HG03342 (cell line): ENCODE results near the gene NEK8.
A peak's percentile ranks its signal among the peaks of the same experiment; 100 is the strongest.

Source experiments
- ATAC-seq: cut with Tn5 transposase; IDR thresholded peaks from one replicate; pipeline ENCODE4 v1.9.1; 2021; ENCODE audit warnings: mild to moderate bottlenecking, moderate library complexity; ENCODE audit not compliant: unreplicated experiment

Gene NEK8

DNA sequence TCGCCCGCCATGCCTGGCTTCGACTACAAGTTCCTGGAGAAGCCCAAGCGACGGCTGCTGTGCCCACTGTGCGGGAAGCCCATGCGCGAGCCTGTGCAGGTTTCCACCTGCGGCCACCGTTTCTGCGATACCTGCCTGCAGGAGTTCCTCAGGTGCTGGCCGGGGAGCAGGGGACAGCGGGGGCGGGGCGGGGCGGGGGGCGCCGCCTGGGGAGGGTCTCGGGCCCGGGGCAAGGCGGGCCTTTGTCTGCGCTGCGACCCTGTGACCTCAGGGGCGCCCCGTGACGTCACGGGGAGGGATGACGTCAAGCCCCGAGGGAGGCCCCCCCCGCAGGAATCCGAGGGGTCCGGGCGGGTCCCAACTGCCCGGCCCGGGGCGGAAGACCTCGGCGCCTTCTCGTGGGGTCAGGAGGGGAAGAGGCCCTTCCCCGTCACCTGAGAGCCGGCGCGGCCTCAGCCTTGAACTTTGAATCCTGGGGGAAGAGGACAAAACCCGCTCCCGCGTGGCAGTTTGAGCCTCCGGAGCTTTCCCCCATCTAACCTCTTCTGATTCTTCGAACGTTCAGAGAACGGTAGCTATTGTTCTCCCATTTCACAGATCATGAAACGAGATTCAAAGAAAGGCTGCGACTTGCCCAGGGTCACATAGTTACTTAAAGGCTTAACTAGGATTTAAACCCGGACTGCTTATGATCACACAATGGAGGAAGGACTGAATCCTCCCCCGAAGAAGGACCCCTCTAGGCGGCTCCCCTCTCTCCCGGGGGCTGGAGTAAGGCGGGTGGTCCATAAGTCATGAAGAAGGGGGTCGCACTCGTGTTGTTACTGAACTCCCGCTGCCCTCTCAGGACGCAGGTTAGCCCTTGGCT, 15.8 kb downstream of the NEK8 start:
- peak; percentile 29 for ATAC-seq

DNA sequence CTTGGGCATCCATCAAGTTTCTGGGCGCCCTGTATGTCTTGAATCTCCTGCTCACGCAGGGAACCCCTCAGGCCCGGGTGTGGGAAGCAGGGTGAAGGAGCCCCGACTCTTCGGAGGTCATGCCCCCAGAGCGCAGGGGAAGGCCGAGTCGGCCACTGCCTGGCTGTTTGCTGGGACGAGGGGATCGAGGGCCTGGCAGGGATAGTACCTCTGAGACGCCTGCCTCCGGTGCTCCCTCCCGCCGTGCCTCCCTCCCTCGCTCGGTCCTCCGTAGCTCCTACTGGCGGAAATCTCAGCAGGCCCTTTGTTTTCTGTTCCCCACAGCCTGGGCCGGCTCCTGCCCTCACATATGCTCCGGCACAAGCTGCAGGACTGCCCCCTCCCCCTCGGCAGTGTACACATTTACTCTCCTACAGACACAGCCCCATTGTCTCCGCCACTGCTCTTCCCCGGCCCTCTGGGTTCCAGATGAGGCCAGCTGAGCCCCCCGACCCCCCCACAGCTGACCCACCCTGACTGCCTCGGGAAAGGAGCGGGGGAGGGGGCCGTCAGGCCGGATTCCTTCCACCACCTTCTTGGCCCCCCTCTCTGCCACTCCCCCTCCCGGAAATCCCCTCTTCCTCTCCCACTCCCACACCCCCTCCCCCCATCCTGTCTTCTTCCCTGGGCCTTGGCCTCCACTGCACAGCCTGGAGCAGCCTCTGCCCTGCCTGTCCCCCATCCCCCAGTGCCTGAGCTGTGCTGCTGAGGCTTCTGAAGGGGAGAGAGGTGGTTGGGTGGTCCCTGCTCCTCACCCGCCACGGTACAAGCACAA, 16.6 kb downstream of the NEK8 start:
- no peak for ATAC-seq

DNA sequence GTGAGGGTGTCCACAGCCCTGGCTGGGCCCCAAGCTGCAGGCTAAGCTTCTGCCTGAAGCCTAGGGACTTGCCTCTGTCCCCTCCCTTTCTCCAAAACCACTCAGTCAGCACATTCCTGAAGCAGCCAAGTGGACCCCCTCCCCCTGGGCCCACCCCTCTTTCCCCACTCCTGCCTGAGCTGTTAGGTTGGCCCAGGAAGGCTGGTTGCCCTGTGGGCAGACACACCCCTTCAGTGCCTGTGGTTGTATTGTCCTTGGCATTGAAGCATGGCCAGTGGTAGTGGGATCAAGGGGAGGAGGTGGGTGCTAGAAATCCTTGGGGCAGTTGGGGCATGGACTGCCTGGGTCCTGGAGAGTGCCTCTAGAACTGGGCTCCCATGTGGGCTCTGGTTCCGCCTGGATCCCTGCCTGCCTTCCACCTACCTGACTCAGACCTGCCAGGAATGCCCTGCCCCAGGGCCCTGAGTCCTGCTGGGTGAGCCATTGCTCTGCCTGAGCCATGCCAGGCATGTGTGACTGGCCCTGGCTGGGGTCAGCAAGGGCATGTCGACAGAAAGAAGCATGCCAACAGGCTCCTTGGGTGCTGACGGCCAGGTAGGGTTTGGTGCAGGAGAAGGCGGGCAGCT, 17.3 kb downstream of the NEK8 start:
- ATAC-seq, result no peak

DNA sequence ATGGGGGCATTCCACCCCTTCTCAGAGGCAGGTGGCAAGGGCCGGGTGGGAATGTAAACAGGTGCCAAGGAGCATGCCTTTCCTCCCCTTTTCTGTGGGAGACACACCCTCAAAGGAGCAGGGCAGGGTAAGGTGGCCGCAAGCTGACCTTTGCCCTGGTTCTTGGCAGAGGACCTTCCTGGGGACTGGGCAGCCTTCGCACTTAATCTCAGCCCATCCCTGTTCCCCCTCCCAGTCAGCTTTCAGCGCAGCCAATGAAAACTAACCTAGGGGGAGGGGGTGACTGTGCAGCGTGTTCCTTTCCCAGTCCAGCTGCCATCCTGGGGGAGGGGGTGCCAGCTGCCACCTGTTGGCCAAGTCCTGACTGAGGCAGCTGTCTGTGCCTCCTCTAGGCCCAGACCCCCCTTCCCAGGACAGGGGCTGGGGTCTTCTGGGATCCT, 18.0 kb downstream of the NEK8 start:
- ATAC-seq, result no peak

DNA sequence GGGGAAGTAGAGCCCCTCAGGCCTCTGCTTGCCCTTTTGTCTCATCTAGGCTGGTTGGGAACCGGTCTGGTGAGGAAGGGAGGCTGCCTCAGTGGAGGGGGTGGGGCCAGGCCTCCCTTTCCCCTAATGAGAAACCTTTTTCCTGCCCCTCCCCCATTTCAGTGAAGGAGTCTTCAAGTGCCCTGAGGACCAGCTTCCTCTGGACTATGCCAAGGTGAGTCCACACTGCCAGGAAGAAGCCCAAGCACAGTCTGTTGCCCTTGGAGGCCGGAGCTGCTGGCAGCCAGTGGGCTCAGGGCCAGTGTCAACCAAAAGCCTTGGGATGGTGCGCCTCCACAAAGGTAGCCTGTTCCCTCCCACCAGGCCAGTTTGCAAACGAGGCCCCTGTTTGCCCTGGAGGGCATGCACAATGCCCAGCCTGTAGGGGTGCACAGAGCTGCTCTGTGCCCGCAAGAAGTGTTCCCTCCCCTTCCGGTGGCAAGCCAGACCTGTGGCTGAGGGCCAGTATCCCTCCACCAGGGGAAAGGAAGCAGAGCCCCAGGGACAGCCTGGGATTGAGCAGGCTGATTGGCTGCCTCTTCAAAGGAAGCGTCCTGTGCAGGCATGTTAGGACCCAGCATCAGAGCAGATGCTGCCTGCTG, 18.6 kb downstream of the NEK8 start:
- ATAC-seq, result no peak

DNA sequence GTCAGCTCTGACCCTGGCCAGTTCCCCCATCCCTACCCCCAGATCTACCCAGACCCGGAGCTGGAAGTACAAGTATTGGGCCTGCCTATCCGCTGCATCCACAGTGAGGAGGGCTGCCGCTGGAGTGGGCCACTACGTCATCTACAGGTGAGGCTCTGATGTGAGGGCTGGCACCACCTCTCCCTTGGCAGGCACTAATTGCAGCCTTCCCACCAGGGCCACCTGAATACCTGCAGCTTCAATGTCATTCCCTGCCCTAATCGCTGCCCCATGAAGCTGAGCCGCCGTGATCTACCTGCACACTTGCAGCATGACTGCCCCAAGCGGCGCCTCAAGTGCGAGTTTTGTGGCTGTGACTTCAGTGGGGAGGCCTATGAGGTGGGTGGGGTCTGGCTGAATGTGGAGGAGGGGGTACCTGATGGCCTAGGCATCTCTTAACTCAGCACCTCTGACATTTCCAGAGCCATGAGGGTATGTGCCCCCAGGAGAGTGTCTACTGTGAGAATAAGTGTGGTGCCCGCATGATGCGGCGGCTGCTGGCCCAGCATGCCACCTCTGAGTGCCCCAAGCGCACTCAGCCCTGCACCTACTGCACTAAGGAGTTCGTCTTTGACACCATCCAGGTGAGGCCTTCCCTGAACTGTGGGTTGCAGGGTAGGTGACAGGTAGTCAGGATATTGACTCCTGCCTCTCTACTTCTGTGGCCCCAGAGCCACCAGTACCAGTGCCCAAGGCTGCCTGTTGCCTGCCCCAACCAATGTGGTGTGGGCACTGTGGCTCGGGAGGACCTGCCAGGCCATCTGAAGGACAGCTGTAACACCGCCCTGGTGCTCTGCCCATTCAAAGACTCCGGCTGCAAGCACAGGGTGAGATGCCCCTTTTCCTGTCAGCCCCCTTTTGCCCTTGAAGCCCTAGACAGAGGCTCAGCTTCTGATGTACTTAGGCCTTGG, 19.5 kb downstream of the NEK8 start:
- no peak for ATAC-seq

DNA sequence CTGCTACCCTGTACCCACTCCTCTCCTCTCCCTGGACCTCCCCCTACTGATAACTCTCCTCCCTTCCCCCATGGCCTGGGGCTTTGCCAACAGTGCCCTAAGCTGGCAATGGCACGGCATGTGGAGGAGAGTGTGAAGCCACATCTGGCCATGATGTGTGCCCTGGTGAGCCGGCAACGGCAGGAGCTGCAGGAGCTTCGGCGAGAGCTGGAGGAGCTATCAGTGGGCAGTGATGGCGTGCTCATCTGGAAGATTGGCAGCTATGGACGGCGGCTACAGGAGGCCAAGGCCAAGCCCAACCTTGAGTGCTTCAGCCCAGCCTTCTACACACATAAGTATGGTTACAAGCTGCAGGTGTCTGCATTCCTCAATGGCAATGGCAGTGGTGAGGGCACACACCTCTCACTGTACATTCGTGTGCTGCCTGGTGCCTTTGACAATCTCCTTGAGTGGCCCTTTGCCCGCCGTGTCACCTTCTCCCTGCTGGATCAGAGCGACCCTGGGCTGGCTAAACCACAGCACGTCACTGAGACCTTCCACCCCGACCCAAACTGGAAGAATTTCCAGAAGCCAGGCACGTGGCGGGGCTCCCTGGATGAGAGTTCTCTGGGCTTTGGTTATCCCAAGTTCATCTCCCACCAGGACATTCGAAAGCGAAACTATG, 20.4 kb downstream of the NEK8 start:
- no peak for ATAC-seq

DNA sequence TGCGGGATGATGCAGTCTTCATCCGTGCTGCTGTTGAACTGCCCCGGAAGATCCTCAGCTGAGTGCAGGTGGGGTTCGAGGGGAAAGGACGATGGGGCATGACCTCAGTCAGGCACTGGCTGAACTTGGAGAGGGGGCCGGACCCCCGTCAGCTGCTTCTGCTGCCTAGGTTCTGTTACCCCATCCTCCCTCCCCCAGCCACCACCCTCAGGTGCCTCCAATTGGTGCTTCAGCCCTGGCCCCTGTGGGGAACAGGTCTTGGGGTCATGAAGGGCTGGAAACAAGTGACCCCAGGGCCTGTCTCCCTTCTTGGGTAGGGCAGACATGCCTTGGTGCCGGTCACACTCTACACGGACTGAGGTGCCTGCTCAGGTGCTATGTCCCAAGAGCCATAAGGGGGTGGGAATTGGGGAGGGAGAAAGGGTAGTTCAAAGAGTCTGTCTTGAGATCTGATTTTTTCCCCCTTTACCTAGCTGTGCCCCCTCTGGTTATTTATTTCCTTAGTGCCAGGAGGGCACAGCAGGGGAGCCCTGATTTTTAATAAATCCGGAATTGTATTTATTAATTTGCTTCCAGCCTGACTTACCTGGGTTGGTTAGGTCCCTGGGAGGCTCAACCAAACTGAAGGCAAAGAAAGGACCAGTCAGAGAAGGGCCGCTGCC, 21.1 kb downstream of the NEK8 start:
- ATAC-seq, result no peak

DNA sequence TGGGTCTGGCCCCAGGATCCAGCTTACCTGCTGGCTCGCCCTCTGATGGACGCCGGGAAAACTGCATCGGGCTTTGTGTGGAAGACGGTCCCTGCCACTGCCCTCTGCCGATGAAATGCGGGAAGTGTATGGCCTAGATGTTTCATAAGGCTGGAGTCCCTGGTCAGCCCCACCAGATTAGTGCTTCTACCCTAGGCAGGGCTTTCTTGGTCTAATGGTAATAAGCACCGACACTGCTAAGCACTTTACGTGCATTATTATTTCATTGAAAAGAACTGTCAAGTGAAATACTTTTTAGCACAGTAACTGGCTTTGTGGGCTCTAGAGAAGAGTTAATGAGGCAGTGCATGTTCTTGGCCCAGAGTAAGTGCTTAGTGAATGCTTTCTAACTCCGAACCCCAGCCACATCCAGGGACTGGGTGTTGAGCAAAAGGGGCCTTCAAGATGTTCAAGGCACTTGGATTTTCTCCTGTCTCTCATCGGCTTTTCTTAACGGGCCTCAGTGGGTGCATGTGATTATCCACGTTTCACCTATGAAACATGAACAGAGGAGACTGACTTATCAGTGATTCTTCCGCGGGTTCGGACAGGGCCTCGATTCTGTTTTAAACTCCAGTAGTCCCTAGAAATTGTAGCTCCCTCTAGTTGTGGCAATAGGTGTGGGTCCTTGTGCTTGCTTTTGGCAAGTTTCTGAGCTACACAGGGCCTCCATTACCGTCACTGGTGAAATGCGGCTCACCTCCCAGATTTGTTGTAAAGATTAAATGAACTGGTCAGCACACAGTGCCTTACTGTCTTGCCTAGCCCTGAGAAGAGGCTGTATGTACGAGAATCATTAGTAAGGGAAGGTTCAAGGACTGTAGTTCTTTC, 21.8 kb downstream of the NEK8 start:
- ATAC-seq, result peak; percentile 66

DNA sequence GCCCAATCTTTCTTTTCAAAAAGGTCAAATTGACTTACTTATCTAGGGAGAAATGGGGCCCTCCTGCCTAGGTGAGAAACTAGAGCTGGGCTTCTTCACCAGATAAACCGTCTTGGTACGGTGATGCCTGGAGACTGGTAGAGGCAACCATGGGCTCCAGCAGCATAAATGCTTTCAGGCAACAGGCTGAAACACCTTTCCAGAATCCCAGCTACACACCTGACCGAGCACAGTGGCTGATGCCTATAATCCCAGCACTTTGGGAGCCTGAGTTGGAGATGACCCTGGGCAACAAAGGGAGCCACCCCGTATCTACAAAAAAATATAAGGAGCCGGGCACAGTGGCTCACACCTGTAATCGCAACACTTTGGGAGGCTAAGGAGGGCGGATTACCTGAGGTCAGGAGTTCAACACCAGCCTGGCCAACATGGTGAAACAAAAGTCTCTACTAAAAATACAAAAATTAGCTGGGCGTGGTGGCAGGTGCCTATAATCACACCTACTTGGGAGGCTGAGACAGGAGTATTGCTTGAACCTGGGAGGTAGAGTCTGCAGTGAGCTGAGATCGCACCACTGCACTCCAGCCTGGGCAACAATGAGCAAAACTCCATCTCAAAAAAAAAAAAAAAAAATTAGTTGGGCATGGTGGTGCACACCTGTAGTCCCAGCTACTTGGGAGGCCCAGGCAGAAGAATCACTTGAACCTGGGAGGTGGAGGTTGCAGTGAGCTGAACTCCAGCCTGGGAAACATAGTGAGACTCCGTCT, 23.2 kb downstream of the NEK8 start:
- ATAC-seq, result no peak

DNA sequence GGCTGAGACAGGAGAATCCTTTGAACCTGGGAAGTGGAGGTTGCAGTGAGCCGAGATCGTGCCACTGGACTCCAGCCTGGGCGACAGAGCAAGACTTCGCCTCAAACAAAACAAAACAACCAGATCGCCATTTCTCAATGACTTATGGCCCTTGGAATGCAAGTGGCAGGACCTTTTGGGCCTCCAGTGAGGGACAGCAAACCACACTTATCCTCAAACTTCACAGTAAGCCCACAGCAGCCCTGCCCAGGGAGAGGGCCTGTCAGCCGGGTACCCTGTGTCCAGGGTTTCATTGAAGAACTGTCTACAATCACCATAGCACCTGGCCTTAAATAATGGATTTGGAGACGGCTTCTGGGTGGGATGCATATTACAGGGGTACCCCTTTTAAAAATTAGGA, 26.9 kb downstream of the NEK8 start:
- ATAC-seq, result no peak

DNA sequence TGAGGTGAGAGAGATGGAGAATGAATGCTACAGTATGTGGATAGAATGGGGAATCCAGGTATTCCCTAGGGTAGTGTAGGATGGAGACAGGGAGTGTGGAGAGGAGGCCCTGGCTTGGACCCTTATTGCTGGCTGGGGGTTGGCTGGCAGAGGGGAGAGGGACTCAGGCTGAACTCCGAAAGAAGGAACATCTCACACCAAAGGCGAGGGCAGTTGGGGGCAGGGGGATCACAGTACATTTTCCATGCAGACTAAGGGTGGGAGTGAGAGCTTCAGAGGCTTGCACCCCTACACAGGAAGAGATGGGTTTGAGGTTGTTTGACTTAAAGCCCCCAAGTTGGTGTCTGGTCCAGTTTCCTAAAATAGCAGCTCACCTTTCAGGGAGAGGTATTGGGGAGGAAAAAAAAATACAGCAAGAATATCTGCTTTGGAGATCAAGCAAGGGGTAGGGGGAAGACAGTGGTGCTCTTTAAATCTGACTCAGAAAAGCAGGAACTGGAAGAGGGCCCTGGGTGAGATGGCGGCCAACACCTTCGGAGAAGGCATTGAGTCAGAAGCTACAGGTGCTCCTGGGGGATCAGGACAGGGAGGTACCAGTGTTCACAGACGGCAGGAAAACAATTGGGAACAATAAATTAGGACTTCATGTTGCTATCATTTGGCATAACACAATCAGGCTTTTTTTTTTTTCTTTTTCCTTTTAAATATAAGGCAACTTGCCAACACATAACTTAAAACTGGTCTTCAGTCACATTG, 27.6 kb downstream of the NEK8 start:
- ATAC-seq, result no peak

DNA sequence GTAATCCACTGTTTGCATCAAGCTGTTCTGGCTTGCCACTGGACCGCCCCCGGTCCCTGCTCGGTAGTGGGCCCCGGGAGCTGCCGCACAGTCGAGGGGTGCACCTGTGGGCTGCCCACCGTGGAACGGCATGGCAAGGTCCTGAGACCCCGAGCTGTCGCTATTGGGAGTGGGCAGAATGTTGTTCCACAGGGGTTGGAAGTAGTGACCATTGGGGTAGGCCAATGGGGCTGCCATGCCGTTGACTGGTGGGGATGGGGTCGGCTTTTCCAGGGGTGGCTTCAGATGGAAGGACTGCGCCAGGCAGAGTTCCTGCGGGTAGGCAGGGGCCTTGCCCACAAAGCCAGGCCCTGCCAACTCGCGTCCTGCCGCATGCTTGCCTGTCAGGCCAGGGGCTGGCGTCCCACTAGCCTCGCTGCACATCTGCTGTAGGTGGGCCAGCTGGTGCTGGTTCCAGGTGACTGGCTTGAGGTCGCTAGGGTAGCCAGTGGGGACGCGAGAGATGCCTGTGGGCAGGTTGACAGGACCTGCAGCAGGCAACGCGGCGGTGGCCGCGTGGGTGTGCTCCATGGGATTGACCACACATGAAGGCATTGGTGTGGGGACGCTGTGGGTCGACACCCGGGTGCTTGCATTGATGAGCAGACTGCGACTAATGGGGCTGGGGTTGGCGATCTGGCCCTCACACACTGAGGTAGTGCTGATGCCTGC, 30.0 kb downstream of the NEK8 start:
- ATAC-seq, result no peak

DNA sequence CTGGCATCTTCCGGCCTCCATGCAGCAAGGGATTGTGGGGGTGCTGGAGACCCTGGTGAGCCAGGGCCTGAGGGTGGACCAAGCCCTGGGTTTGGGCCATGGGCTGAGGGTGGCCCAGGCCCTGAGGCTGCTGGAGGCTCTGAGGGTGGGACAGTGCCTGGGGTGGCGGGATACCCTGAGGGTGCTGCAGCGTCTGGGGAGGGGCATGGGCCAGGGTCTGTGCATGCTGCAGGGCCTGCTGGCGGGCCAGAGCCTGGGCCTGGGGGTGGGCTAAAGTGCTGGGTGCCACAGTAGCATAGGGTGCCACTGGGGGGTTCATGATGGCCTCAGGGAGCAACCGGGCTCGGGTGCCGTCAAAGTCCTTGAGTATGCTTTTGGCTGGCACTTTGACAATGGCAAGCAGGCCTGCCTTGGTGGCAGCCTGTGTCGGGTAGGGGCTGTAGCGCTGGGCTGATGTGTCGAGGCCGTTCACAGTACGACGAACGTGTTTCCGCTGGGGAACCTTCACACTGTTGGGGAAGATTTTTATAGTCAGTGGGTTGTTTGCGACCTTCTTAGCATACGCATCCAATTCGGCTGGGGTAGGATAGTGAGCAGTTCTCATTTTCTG, 30.8 kb downstream of the NEK8 start:
- no peak for ATAC-seq
